ENCODE measurements around the gene PTPRM. TPM values are rescaled to one million over a fixed set of nuclear protein-coding genes. Genes with fewer than 3 reads are reported as not detected.

Gene PTPRM
- total and polyA plus RNA-seq, 4 donors = 61.1 to 146 (median 87.5) TPM

DNA sequence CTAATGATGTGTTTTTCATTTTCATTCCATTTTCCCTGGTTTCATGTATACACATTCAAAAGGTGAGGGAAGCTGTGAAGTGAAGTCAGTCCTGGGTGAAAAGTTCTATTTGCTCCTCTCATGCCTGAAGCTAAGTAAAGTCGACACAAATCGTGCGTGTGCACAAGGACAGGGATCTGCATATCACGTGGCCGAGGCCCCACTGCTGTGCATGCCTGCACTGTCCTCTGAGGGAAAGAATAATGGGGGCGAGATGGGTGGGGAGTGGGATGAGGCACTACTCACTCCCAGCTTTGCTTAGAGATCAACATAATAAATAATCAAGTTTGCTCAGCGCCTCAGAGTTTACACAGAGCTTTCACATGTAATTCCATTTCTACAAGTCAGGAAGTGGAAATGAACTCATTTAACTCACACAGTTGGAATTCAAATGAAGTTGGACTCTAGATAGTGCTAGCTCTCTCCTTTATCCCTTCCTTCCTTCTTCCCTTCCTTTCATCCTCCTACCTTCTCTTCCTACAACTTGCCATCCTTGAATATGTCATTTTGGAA is 5.1 kb upstream of the PTPRM start:
- Histone ChIP-seq H3K27me3 (ENCODE audit: control insufficient read depth in 3 of 3, insufficient read depth in 3 of 3, low read length in 2 of 3) (no peaks in the 10 kb centered on the region), H3K9ac (ENCODE audit: insufficient read depth in 1 of 2, low read length in 2 of 2) (no peak overlapping the region), H3K36me3 (ENCODE audit: control insufficient read depth in 4 of 4, insufficient read depth in 4 of 4, low read length in 4 of 4) (no peaks in the 10 kb centered on the region), H3K9me3 (ENCODE audit: control insufficient read depth in 4 of 4, insufficient read depth in 3 of 4, low read length in 3 of 4) (no peaks in the 10 kb centered on the region), H3K27ac (ENCODE audit: low read depth in 1 of 2, low read length in 1 of 2) (peak overlapping the region; percentile 46 to 63), H3K4me1 (ENCODE audit: control insufficient read depth in 5 of 5, insufficient read depth in 5 of 5, low read length in 5 of 5) (peaks cover 0 to 7% (median 4%) of the 10 kb centered on the region in 5 donors), H3K4me3 (no peak overlapping the region)
- ATAC-seq (ENCODE audit: insufficient read depth, low FRiP score) (no peak), DNase-seq (no peak)
- TF ChIP-seq CTCF (IDR thresholded peaks at IDR 0.05; ENCODE audit: control extremely low read depth, extremely low read depth) = no peak
- 60 to 81% methylated on average over 7 of the region's 7 CpGs for WGBS, 2 donors

DNA sequence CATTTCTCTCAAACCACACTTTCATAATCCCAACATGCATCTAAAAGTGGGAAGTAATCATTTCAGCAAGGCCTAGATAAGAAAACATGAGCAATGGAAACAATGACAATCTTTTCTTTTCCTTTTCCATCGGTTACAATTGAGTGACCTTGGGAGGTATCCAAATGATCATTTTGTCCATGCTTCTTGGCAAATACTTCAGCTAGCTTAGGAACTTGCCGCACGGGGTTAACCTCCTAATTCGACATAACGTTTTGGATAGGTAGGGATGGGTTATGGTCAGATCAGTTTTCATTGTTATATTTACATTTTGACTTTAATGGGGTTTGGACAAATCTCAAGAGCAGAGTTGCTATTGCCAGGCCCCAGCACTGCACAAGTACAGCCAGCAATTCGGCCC is 4.6 kb upstream of the PTPRM start:
- H3K9me3 ChIP-seq (ENCODE audit: control insufficient read depth in 4 of 4, insufficient read depth in 3 of 4, low read length in 3 of 4) = no peaks in the 10 kb centered on the region
- no peaks in the 10 kb centered on the region for H3K27me3 ChIP-seq (ENCODE audit: control insufficient read depth in 3 of 3, insufficient read depth in 3 of 3, low read length in 2 of 3)
- H3K4me1 ChIP-seq (ENCODE audit: control insufficient read depth in 5 of 5, insufficient read depth in 5 of 5, low read length in 5 of 5) = peaks cover 0 to 7% (median 4%) of the 10 kb centered on the region in 5 donors
- H3K36me3 ChIP-seq (ENCODE audit: control insufficient read depth in 4 of 4, insufficient read depth in 4 of 4, low read length in 4 of 4) = no peaks in the 10 kb centered on the region
- no peak overlapping the region for H3K9ac ChIP-seq (ENCODE audit: insufficient read depth in 1 of 2, low read length in 2 of 2)
- 68 to 69% methylated on average over 6 of the region's 6 CpGs for WGBS, 2 donors
- H3K4me3 ChIP-seq = no peak overlapping the region
- no peak for TF ChIP-seq CTCF (IDR thresholded peaks at IDR 0.05; ENCODE audit: control extremely low read depth, extremely low read depth)
- H3K27ac ChIP-seq (ENCODE audit: low read depth in 1 of 2, low read length in 1 of 2) = peak overlapping the region in 1 of 2 donors; percentile 46
- DNase-seq (no peak), ATAC-seq (ENCODE audit: insufficient read depth, low FRiP score) (no peak)

- no peak for TF ChIP-seq CTCF (IDR thresholded peaks at IDR 0.05; ENCODE audit: control extremely low read depth, extremely low read depth)
- ATAC-seq (ENCODE audit: insufficient read depth, low FRiP score) (no peak), DNase-seq (no peak)
- Histone ChIP-seq H3K4me3 (no peak overlapping the region), H3K4me1 (ENCODE audit: control insufficient read depth in 5 of 5, insufficient read depth in 5 of 5, low read length in 5 of 5) (peaks cover 3 to 13% (median 4%) of the 10 kb centered on the region in 5 donors), H3K36me3 (ENCODE audit: control insufficient read depth in 4 of 4, insufficient read depth in 4 of 4, low read length in 4 of 4) (no peaks in the 10 kb centered on the region), H3K27ac (ENCODE audit: low read depth in 1 of 2, low read length in 1 of 2) (peak overlapping the region; percentile 69 to 100), H3K27me3 (ENCODE audit: control insufficient read depth in 3 of 3, insufficient read depth in 3 of 3, low read length in 2 of 3) (no peaks in the 10 kb centered on the region), H3K9me3 (ENCODE audit: control insufficient read depth in 4 of 4, insufficient read depth in 3 of 4, low read length in 3 of 4) (no peaks in the 10 kb centered on the region), H3K9ac (ENCODE audit: insufficient read depth in 1 of 2, low read length in 2 of 2) (peak overlapping the region in 1 of 2 donors; percentile 76)
These were observed 1.4 kb upstream of the PTPRM start for GRCh38 chr18:7565677-7566076.

- Histone ChIP-seq H3K9ac (ENCODE audit: insufficient read depth in 1 of 2, low read length in 2 of 2) (peak overlapping the region; percentile 57 to 76), H3K9me3 (ENCODE audit: control insufficient read depth in 4 of 4, insufficient read depth in 3 of 4, low read length in 3 of 4) (no peaks in the 10 kb centered on the region), H3K27me3 (ENCODE audit: control insufficient read depth in 3 of 3, insufficient read depth in 3 of 3, low read length in 2 of 3) (no peaks in the 10 kb centered on the region), H3K4me1 (ENCODE audit: control insufficient read depth in 5 of 5, insufficient read depth in 5 of 5, low read length in 5 of 5) (peaks cover 3 to 13% (median 4%) of the 10 kb centered on the region in 5 donors), H3K36me3 (ENCODE audit: control insufficient read depth in 4 of 4, insufficient read depth in 4 of 4, low read length in 4 of 4) (no peaks in the 10 kb centered on the region), H3K4me3 (peak overlapping the region; percentile 95), H3K27ac (ENCODE audit: low read depth in 1 of 2, low read length in 1 of 2) (peak overlapping the region; percentile 92 to 100)
- DNase-seq (no peak), ATAC-seq (ENCODE audit: insufficient read depth, low FRiP score) (no peak)
- no peak for TF ChIP-seq CTCF (IDR thresholded peaks at IDR 0.05; ENCODE audit: control extremely low read depth, extremely low read depth)
- 11 to 15% methylated on average over 4 of the region's 4 CpGs for WGBS, 2 donors
These were observed 911 bp upstream of the PTPRM start for GRCh38 chr18:7566244-7566566.

All from lung (tissue), 12 donors.